ENCODE results near the gene CD82. TPM values are rescaled to one million over a fixed set of nuclear protein-coding genes. Genes with fewer than 3 reads are reported as not detected.

CD82 gene
- total RNA-seq, 1 donor from 2014 or later = 28.3 TPM

GRCh38 chr11:44530413-44531115, 34.9 kb upstream of the CD82 start:
- Histone ChIP-seq H3K4me3 (no peak overlapping the region), H3K4me1 (no peaks in the 10 kb centered on the region), H3K27me3 (no peaks in the 10 kb centered on the region), H3K36me3 (no peaks in the 10 kb centered on the region), H3K27ac (no peak overlapping the region), H3K9me3 (no peaks in the 10 kb centered on the region)
- no peak for TF ChIP-seq CTCF (IDR thresholded peaks at IDR 0.05)
- intact Hi-C loops (cut with DNase I) = no loop called here
- no peak for DNase-seq (ENCODE audit: low spot score in 2 of 2)

DNA sequence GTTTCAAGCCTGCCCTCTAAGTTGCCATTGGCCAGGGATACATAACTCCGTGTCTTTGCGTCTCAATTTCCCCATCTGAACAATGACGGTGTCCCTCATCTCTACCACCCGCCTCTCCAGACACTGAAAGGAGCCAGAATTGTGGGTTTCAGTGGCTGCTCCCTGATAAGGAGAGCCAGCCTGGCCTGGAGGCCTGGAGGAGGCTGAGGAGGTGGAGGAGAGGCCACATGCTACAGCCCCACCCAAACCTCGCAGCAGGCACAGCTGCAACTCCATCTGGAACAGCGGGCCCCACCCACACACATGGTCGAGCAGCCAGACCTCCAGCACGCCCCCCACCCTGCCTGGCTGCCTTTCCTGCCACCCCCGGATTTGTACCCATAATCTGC, 34.4 kb upstream of the CD82 start:
- no peaks in the 10 kb centered on the region for H3K4me1 ChIP-seq
- no peaks in the 10 kb centered on the region for H3K36me3 ChIP-seq
- no peak for DNase-seq (ENCODE audit: low spot score in 2 of 2)
- H3K9me3 ChIP-seq = no peaks in the 10 kb centered on the region
- no peaks in the 10 kb centered on the region for H3K27me3 ChIP-seq
- H3K27ac ChIP-seq = no peak overlapping the region
- no peak overlapping the region for H3K4me3 ChIP-seq
- intact Hi-C loops (cut with DNase I) = no loop called here
- TF ChIP-seq CTCF (IDR thresholded peaks at IDR 0.05) = no peak

GRCh38 chr11:44531636-44532035, 33.8 kb upstream of the CD82 start:
- H3K27ac ChIP-seq = no peak overlapping the region
- no peak for DNase-seq (ENCODE audit: low spot score in 2 of 2)
- H3K4me3 ChIP-seq = no peak overlapping the region
- no peaks in the 10 kb centered on the region for H3K4me1 ChIP-seq
- intact Hi-C loops (cut with DNase I) = no loop called here
- no peaks in the 10 kb centered on the region for H3K27me3 ChIP-seq
- H3K36me3 ChIP-seq = no peaks in the 10 kb centered on the region
- H3K9me3 ChIP-seq = no peaks in the 10 kb centered on the region
- no peak for TF ChIP-seq CTCF (IDR thresholded peaks at IDR 0.05)

GRCh38 chr11:44532809-44533208, 32.7 kb upstream of the CD82 start:
- H3K9me3 ChIP-seq = no peaks in the 10 kb centered on the region
- H3K4me1 ChIP-seq = no peaks in the 10 kb centered on the region
- intact Hi-C loops (cut with DNase I) = no loop called here
- DNase-seq (ENCODE audit: low spot score in 2 of 2) = no peak
- no peaks in the 10 kb centered on the region for H3K36me3 ChIP-seq
- TF ChIP-seq CTCF (IDR thresholded peaks at IDR 0.05) = no peak
- no peak overlapping the region for H3K27ac ChIP-seq
- H3K27me3 ChIP-seq = no peaks in the 10 kb centered on the region
- H3K4me3 ChIP-seq = no peak overlapping the region

GRCh38 chr11:44533921-44534711, 31.3 kb upstream of the CD82 start:
- TF ChIP-seq CTCF (IDR thresholded peaks at IDR 0.05) = no peak
- Histone ChIP-seq H3K36me3 (no peaks in the 10 kb centered on the region), H3K9me3 (no peaks in the 10 kb centered on the region), H3K27me3 (no peaks in the 10 kb centered on the region), H3K4me1 (no peaks in the 10 kb centered on the region), H3K4me3 (no peak overlapping the region), H3K27ac (no peak overlapping the region)
- DNase-seq (ENCODE audit: low spot score in 2 of 2) = no peak
- intact Hi-C loops (cut with DNase I) = no loop called here
